Erythroblast (primary cell): ENCODE data around the gene PNPLA3.

ENCODE experiments used
- GATA1 ChIP-seq: IDR thresholded peaks from 2 replicates; pipeline ENCODE4 v1.6.1; 2011; ENCODE audit warnings: low read depth, mild to moderate bottlenecking, control low read depth, low read length, moderate library complexity
- POLR2A ChIP-seq: IDR thresholded peaks from 2 replicates; pipeline ENCODE4 v1.6.1; 2011; ENCODE audit warnings: mild to moderate bottlenecking, low read length

- TF ChIP-seq POLR2A: no peak
- TF ChIP-seq GATA1: no peak
Measured at GRCh38 chr22:43911351-43911750, 12.3 kb upstream of the PNPLA3 start.
